HepG2 (cell line): Measurements from ENCODE around the gene MYADML2. TPM values are rescaled to one million over a fixed set of nuclear protein-coding genes. Genes with fewer than 3 reads are reported as not detected.

Experiments used
- EEA1 ChIP-seq: sonication (generic); formaldehyde crosslinking; IDR thresholded peaks from 2 replicates; pipeline ENCODE4 v1.5.1; 2020; ENCODE audit warnings: mild to moderate bottlenecking, missing genetic modification reagents, borderline replicate concordance
- GABPA ChIP-seq, 2 experiments: IDR thresholded peaks; 2 replicates each; pipeline ENCODE4 v1.6.1; 2011 to 2016; ENCODE audit warnings: low read depth in 2 of 2, low read length in 1 of 2, missing biosample characterization in 1 of 2, missing genetic modification characterization in 1 of 2
- HOXD1 ChIP-seq: sonication (generic); formaldehyde crosslinking; IDR thresholded peaks from 2 replicates; pipeline ENCODE4 v1.5.0; 2020; ENCODE audit warnings: missing genetic modification reagents
- JUN ChIP-seq: sonication (generic); formaldehyde crosslinking; IDR thresholded peaks from 2 replicates; pipeline ENCODE4 v1.4.0; 2020; ENCODE audit warnings: mild to moderate bottlenecking, missing genetic modification reagents
- LCORL ChIP-seq, 2 experiments: fragments of 450-650 bp in 1 of 2; sonication (generic) in 1 of 2; formaldehyde crosslinking in 1 of 2; IDR thresholded peaks; 2 replicates each; pipeline versions ENCODE4 v1.5.0 to v1.6.1; 2017 to 2020; ENCODE audit warnings: antibody characterized with exemption in 1 of 2, missing genetic modification reagents in 1 of 2
- MTA1 ChIP-seq: sonication (generic); formaldehyde crosslinking; IDR thresholded peaks from 2 replicates; pipeline ENCODE4 v1.4.0; 2020; ENCODE audit warnings: missing genetic modification reagents, mild to moderate bottlenecking, borderline replicate concordance
- POLR2AphosphoS5 ChIP-seq: IDR thresholded peaks from 2 replicates; pipeline ENCODE4 v1.6.1; 2012; ENCODE audit warnings: low read depth, low read length
- PRDM15 ChIP-seq: sonication (generic); formaldehyde crosslinking; IDR thresholded peaks from 2 replicates; pipeline ENCODE4 v1.4.0; 2020; ENCODE audit warnings: missing genetic modification reagents
- SAP130 ChIP-seq: IDR thresholded peaks from 2 replicates; pipeline ENCODE4 v1.6.1; 2016; ENCODE audit warnings: low read depth
- SMAD9 ChIP-seq: sonication (generic); formaldehyde crosslinking; IDR thresholded peaks from 2 replicates; pipeline ENCODE4 v1.5.1; 2020; ENCODE audit warnings: mild to moderate bottlenecking, missing genetic modification reagents
- SPEN ChIP-seq: sonication (generic); formaldehyde crosslinking; IDR thresholded peaks from 2 replicates; pipeline ENCODE4 v1.5.1; 2020; ENCODE audit warnings: low read depth, mild to moderate bottlenecking, missing genetic modification reagents
- TARDBP ChIP-seq: sonication (generic); formaldehyde crosslinking; IDR thresholded peaks from 2 replicates; pipeline ENCODE4 v1.8.0; 2022; ENCODE audit warnings: mild to moderate bottlenecking, missing genetic modification reagents
- ZFP36 ChIP-seq: fragments of 150-350 bp; IDR thresholded peaks from 2 replicates; pipeline ENCODE4 v1.6.1; 2018; ENCODE audit warnings: borderline replicate concordance, low read length, low read depth; ENCODE audit not compliant: partially characterized antibody
- ZHX1 ChIP-seq: sonication (generic); formaldehyde crosslinking; IDR thresholded peaks from 2 replicates; pipeline ENCODE4 v1.8.1; 2022; ENCODE audit warnings: low read depth, mild to moderate bottlenecking, missing genetic modification reagents
- ZNF101 ChIP-seq: sonication (generic); formaldehyde crosslinking; IDR thresholded peaks from 2 replicates; pipeline ENCODE4 v1.4.0; 2020; ENCODE audit warnings: mild to moderate bottlenecking, low read depth, missing genetic modification reagents, borderline replicate concordance
- ZNF609 ChIP-seq: sonication (generic); formaldehyde crosslinking; IDR thresholded peaks from 2 replicates; pipeline ENCODE4 v1.4.0; 2020; ENCODE audit warnings: mild to moderate bottlenecking, missing genetic modification reagents, borderline replicate concordance
- ZNF619 ChIP-seq: sonication (generic); formaldehyde crosslinking; IDR thresholded peaks from 2 replicates; pipeline ENCODE4 v1.4.0; 2020; ENCODE audit warnings: mild to moderate bottlenecking, missing genetic modification reagents
- polyA plus RNA-seq, 8 experiments: library from polyadenylated mRNA; depleted of rRNA in 3 of 8; stranded (reverse) in 7 of 8; unstranded in 1 of 8; fragments of >200 nt; fragmentation: Illumina TruSeq in 4 of 8; extraction: Trizol in 4 of 8; gene quantifications; 2 replicates each; pipeline versions ENCODE4 v1.2.1 to v1.2.3, GENCODE V29; 2011 to 2016; ENCODE audit warnings: low read depth in 4 of 8, missing spikeins in 1 of 8, mixed read lengths in 1 of 8; ENCODE audit not compliant: insufficient read depth in 1 of 8
- total RNA-seq, 5 experiments: library from RNA; depleted of rRNA; stranded (reverse); fragments of >200 nt; fragmentation: Illumina TruSeq; extraction: Trizol; gene quantifications; 2 replicates each; pipeline ENCODE4 v1.2.3, GENCODE V29; 2016; ENCODE audit warnings: low read depth in 1 of 5

MYADML2 gene
- total and polyA plus RNA-seq, 2 of the 13 experiments (the other 11 are each of a cell fraction or from before 2014, with no cell fraction given), result not detected

GRCh38 chr17:81926451-81927151 lies 20.4 kb downstream of the MYADML2 start (continued):
- TF ChIP-seq ZNF609 (CRISPR knock-in tag), result peak; percentile 65
- no peak for TF ChIP-seq MTA1
- no peak for TF ChIP-seq LCORL (IDR thresholded peaks at IDR 0.05)
- TF ChIP-seq LCORL (CRISPR knock-in tag; IDR thresholded peaks at IDR 0.05), result peak; percentile 96
- no peak for TF ChIP-seq SMAD9 (CRISPR knock-in tag)
- TF ChIP-seq ZNF101 (CRISPR knock-in tag), result no peak
- TF ChIP-seq ZHX1, result no peak
- TF ChIP-seq TARDBP (CRISPR knock-in tag), result 0 out of 2 replicates have a peak, but pooled peaks have one; percentile 31
- peak; percentile 97 for TF ChIP-seq SAP130 (CRISPR knock-in tag)
- no peak for TF ChIP-seq PRDM15 (CRISPR knock-in tag)
- no peak for TF ChIP-seq ZFP36
- TF ChIP-seq ZNF619, result 0 out of 2 replicates have a peak, but pooled peaks have one; percentile 93
- 0 out of 2 replicates have a peak, but pooled peaks have one; percentile 37 for TF ChIP-seq EEA1
- peak; percentile 31; the same call in 1 of the 2 replicates for TF ChIP-seq SPEN
- no peak for TF ChIP-seq HOXD1 (CRISPR knock-in tag)
- peak; percentile 62 for TF ChIP-seq POLR2AphosphoS5
- no peak for TF ChIP-seq GABPA (IDR thresholded peaks at IDR 0.05; ENCODE audit: low read depth, low read length)
- peak; percentile 75 for TF ChIP-seq GABPA (CRISPR knock-in tag; IDR thresholded peaks at IDR 0.05; ENCODE audit: low read depth)
- no peak for TF ChIP-seq JUN
